Activated CD4-positive, alpha-beta T cell treated with anti-CD3 and anti-CD28 coated beads, Interleukin-2, amount 50 U/mL, for 48 hours (primary cell): ENCODE measurements around the gene DDIT3.

Source experiments
- DNase-seq, 2 experiments: peaks; one replicate each; pipeline ENCODE4 v3.0.0-alpha.2; 2020

The DDIT3 gene

DNA sequence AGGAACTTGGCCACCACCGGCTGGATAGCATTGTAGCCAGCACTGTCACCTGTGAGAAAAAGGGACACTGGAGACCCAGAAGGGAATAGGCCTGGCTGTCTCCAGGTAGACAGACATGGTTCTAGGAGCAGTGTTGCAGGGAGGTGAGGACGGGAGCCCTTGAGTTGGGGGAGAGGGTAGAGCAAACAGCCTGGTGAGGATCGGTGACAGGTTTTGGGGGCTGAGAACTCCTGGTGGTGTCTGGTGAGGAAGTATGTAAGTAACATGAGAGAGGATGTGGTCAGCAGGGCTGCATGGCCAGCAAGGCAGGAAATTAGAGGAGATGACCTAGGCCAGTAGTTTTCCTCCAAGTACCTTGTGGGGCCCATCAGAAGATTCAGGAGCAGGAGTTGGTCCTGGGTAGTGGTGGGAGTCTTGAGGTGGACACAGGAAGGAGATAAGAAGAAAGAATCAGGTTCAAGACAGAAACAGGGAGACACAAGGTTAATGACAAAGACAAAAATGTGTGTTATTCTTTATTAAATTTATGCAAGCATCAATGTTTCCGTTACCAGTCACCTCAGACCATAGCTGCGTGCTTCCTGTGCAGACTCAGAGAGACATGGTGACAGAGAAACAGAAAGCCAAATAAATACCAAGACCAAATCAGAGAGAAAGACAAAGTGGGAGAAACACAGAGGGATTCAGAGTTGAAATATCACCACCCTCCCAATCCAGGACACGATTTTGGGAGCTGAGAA is 40.8 kb downstream of the DDIT3 start, which contains the start of gene ARHGAP9:
Gene ARHGAP9 (minus strand): TSS at position 491 of the 740 bp plus-strand sequence. CDS start 460 bp downstream, at position 31.
- peak; percentile 48 to 58 for DNase-seq

DNA sequence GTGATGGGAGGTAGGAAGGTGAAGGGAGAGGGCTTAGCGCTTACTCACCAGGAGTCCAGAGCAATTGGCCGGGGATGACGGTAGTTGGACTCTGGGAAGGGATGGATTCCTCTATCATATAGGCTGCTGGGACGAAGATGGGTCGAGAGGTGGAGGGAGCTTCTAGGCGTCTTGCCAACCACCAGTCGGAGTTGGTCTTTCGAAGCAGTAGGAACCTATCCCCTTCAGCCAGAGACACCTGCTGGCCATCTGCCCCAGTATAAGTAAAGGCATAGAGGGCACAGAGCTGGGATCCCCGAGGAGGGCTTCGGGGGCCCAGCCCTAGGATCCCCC is 41.3 kb downstream of the DDIT3 start:
- no peak for DNase-seq

DNA sequence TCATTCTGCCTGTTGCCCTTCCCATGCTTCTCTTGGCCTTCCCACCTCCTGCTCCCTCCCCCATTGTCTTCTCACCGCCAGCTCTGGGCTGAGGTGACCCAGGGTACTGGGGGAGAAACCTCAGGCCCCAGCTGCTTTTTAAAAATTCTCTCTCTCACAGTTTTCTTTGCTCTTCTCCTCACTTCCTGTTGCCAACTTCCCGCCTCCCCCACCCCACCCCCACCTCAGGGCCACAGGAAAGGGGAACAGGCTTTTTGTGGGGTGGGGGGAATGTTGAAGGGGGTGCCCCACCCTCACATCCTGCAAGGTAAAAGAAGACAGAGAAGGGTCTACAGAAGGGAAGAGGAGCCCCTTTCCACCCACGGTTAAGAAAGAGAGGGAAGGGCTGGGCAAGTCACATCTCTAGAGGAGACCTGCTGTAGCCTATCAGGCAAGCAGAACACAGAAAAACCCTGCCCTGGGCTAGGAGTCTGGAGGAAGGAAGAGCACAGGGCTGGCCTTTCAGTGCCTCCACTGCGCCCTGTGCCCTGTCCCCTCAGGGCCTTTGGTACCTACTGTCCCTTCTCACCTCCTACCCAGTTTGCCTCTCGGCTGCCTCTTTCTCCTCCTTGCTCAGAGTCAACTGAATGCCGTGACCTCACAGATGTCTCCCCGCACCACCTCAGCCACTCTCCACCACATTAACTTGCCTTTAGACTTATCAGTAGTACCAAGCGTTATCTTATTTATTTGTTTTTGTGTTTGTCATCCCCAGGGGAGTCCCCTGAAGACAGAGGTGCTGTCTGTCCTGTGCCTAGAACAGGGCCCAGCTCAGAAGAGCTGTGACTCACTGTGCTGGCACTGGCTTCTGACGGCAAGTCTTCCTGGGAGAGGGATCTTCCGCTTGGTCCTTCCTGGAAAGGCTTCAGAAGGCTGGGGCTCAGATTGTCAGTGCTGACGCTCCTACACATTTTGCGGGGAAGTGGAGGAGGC is 42.3 kb downstream of the DDIT3 start:
- DNase-seq, result peak; percentile 49 to 63

GRCh38 chr12:57476993-57477709 is 43.2 kb downstream of the DDIT3 start:
- DNase-seq, result peak in 1 of 2 experiments; percentile 19

GRCh38 chr12:57476162-57476992 is 43.9 kb downstream of the DDIT3 start:
- DNase-seq, result peak; percentile 88 to 90

DNA sequence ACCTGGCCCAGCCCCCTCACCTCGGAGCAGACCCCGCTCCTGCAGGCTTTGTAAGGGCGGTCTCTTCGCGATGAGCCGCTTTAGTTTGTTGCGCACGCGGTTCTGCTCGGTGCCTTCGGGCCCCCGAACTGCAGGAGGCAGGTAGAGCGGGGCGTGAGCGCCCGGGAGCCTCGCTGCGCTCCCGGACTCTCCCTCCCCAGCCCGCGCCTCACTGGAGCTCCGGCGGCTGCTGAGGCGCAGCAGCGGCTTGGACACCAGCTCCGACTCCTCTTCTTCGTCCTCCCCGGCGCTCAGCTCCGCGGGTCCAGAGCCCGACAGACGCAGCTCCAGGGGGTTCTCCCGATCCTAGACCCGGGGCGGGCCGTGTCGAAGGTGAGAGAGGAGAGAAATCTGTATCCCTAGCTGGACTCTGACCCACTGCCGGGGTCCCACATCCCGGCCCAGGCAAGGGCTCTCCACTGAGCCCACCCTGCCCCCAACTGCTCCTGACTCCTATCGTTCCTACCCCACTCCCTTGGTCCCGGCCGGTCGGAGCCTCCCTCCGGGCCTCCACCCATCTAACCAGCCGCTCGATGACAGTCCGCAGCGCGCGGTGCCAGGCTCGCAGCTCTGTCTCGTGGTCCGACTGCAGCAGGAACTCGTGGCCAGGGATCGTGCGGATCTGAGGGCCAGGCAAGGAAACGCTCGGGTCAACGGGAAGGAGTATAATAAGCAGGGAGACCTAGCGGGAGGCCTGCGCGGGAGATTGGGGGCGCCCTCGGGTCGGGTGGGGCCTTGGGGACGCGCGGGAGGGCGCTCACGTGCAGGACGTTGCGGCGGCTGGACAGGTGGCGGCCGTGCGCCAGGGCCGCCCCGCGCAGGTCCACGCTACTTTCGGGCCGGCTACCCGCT is 44.8 kb downstream of the DDIT3 start:
- no peak for DNase-seq

- no peak for DNase-seq
Observed at GRCh38 chr12:57474862-57475261, 45.5 kb downstream of the DDIT3 start.

- no peak for DNase-seq
Observed at GRCh38 chr12:57474430-57474829, 45.9 kb downstream of the DDIT3 start.

DNA sequence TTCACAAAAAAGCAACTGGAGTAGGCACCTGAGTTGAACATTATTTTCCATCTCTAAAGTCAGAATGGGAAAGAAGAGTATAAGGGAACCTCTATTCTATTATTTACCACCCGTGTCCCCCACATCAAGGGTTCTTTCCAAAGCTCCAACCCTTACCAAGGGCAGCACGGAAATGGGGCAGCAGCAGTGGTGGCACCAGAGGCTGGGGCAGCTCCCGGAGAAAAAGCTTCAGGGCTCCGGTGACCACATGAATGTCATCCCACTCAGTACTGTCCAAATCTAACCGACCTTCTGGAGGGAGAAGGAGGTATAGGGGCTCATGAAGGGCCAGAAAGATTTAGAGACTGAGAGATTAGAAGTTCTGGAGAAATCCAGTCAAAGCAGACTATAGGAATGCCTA is 46.4 kb downstream of the DDIT3 start:
- DNase-seq, result no peak

- no peak for DNase-seq
Observed at GRCh38 chr12:57473392-57473791, 46.9 kb downstream of the DDIT3 start.

- no peak for DNase-seq
Observed at GRCh38 chr12:57472391-57472790, 47.9 kb downstream of the DDIT3 start.

GRCh38 chr12:57471661-57472060 is 48.7 kb downstream of the DDIT3 start:
- no peak for DNase-seq

GRCh38 chr12:57470970-57471656 is 49.2 kb downstream of the DDIT3 start:
- DNase-seq, result no peak

DNA sequence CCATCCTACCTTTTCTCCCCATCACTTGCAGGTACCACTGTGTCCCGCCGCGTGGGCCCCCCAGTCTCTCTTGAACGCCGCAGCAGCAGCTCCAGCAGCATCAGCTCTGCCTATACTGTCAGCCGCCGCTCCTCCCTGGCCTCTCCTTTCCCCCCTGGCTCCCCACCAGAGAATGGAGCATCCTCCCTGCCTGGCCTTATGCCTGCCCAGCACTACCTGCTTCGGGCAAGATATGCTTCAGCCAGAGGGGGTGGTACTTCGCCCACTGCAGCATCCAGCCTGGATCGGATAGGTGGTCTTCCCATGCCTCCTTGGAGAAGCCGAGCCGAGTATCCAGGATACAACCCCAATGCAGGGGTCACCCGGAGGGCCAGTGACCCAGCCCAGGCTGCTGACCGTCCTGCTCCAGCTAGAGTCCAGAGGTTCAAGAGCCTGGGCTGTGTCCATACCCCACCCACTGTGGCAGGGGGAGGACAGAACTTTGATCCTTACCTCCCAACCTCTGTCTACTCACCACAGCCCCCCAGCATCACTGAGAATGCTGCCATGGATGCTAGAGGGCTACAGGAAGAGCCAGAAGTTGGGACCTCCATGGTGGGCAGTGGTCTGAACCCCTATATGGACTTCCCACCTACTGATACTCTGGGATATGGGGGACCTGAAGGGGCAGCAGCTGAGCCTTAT is 49.9 kb downstream of the DDIT3 start:
- DNase-seq, result no peak

GRCh38 chr12:57469296-57470164 is 50.8 kb downstream of the DDIT3 start:
- no peak for DNase-seq

- no peak for DNase-seq
Observed at GRCh38 chr12:57467915-57468314, 52.4 kb downstream of the DDIT3 start.

GRCh38 chr12:57467212-57467874 is 53.0 kb downstream of the DDIT3 start:
- DNase-seq, result no peak
